ENCODE results near the gene NR3C2.

DNA sequence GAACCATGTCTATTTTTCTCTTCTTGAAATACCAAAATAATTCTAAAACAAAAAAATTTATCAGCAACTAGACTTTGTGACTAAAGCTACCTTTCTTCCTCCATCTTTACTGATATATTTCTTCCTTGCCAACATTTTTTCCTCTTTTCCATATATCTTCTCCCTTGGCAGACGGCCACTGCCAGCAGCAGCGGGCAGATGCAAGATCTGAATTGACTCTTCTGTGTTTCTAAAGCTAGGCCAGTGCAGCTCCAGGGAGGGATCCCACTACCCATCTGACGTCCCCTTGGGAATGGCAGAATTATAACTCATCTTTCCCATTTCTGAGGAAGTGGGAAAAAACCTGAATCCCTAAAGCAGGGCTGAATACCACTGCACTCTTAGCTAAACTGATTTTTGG is 206.4 kb downstream of the NR3C2 start:
- TF ChIP-seq, protein P1, sequence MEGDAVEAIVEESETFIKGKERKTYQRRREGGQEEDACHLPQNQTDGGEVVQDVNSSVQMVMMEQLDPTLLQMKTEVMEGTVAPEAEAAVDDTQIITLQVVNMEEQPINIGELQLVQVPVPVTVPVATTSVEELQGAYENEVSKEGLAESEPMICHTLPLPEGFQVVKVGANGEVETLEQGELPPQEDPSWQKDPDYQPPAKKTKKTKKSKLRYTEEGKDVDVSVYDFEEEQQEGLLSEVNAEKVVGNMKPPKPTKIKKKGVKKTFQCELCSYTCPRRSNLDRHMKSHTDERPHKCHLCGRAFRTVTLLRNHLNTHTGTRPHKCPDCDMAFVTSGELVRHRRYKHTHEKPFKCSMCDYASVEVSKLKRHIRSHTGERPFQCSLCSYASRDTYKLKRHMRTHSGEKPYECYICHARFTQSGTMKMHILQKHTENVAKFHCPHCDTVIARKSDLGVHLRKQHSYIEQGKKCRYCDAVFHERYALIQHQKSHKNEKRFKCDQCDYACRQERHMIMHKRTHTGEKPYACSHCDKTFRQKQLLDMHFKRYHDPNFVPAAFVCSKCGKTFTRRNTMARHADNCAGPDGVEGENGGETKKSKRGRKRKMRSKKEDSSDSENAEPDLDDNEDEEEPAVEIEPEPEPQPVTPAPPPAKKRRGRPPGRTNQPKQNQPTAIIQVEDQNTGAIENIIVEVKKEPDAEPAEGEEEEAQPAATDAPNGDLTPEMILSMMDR (IDR thresholded peaks at IDR 0.05), result no peak
- no peak for TF ChIP-seq SIN3A (IDR thresholded peaks at IDR 0.05; ENCODE audit: borderline replicate concordance, insufficient read depth, low read depth, low read length)
- TF ChIP-seq TCF7L2 (IDR thresholded peaks at IDR 0.05; ENCODE audit: low read depth, low read length), result no peak
- TF ChIP-seq, protein P2, sequence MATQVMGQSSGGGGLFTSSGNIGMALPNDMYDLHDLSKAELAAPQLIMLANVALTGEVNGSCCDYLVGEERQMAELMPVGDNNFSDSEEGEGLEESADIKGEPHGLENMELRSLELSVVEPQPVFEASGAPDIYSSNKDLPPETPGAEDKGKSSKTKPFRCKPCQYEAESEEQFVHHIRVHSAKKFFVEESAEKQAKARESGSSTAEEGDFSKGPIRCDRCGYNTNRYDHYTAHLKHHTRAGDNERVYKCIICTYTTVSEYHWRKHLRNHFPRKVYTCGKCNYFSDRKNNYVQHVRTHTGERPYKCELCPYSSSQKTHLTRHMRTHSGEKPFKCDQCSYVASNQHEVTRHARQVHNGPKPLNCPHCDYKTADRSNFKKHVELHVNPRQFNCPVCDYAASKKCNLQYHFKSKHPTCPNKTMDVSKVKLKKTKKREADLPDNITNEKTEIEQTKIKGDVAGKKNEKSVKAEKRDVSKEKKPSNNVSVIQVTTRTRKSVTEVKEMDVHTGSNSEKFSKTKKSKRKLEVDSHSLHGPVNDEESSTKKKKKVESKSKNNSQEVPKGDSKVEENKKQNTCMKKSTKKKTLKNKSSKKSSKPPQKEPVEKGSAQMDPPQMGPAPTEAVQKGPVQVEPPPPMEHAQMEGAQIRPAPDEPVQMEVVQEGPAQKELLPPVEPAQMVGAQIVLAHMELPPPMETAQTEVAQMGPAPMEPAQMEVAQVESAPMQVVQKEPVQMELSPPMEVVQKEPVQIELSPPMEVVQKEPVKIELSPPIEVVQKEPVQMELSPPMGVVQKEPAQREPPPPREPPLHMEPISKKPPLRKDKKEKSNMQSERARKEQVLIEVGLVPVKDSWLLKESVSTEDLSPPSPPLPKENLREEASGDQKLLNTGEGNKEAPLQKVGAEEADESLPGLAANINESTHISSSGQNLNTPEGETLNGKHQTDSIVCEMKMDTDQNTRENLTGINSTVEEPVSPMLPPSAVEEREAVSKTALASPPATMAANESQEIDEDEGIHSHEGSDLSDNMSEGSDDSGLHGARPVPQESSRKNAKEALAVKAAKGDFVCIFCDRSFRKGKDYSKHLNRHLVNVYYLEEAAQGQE (IDR thresholded peaks at IDR 0.05; ENCODE audit: insufficient read depth in 1 of 2, low read depth in 2 of 2, low read length in 1 of 2), result no peak
- no peak for TF ChIP-seq POLR2AphosphoS5 (IDR thresholded peaks at IDR 0.05; ENCODE audit: low read depth, low read length)

All from Panc1 (cell line).